ENCODE measurements around the gene LRRC7. TPM values are rescaled to one million over a fixed set of nuclear protein-coding genes. Genes with fewer than 3 reads are reported as not detected.

LRRC7 gene
- total and polyA plus RNA-seq, 2 donors from 2014 or later, result 0.19 to 0.37 TPM

DNA sequence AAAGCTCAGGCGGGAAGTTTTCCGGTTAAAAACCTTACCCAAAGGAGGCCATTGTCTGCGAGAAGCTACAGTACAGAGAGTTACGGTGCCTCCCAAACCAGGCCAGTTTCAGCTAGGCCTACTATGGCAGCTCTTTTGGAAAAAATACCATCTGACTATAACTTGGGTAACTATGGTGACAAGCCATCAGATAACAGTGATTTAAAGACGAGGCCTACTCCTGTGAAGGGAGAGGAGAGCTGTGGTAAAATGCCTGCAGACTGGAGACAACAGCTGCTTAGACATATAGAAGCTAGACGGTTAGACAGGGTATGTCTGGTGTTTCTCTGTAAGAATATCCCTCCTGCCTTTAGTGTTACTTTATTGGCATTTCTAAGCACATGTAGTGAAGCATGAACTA lies 471.8 kb downstream of the LRRC7 start:
- Histone ChIP-seq H3K27ac (ENCODE audit: low read depth in 2 of 2, low read length in 2 of 2) (no peak overlapping the region), H3K9me3 (ENCODE audit: control insufficient read depth in 2 of 3, insufficient read depth in 1 of 3, low read length in 3 of 3) (no peaks in the 10 kb centered on the region), H3K36me3 (ENCODE audit: control insufficient read depth in 2 of 3, insufficient read depth in 3 of 3, low read length in 3 of 3) (no peaks in the 10 kb centered on the region), H3K27me3 (ENCODE audit: control insufficient read depth, insufficient read depth, low read length) (no peaks in the 10 kb centered on the region), H3K9ac (ENCODE audit: low read length in 3 of 3) (no peak overlapping the region), H3K4me1 (ENCODE audit: control insufficient read depth in 2 of 3, insufficient read depth in 2 of 3, low read depth in 1 of 3, low read length in 3 of 3) (peaks cover 0 to 6% (median 0%) of the 10 kb centered on the region in 3 donors), H3K4me3 (ENCODE audit: low read length in 3 of 3) (no peak overlapping the region)
- DNase-seq (no peak), FAIRE-seq (no peak)
- intact Hi-C loops (cut with DNase I), result no loop called here
- TF ChIP-seq, protein P1, sequence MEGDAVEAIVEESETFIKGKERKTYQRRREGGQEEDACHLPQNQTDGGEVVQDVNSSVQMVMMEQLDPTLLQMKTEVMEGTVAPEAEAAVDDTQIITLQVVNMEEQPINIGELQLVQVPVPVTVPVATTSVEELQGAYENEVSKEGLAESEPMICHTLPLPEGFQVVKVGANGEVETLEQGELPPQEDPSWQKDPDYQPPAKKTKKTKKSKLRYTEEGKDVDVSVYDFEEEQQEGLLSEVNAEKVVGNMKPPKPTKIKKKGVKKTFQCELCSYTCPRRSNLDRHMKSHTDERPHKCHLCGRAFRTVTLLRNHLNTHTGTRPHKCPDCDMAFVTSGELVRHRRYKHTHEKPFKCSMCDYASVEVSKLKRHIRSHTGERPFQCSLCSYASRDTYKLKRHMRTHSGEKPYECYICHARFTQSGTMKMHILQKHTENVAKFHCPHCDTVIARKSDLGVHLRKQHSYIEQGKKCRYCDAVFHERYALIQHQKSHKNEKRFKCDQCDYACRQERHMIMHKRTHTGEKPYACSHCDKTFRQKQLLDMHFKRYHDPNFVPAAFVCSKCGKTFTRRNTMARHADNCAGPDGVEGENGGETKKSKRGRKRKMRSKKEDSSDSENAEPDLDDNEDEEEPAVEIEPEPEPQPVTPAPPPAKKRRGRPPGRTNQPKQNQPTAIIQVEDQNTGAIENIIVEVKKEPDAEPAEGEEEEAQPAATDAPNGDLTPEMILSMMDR (IDR thresholded peaks at IDR 0.05; ENCODE audit: borderline replicate concordance, extremely low read depth, insufficient read depth), result no peak

DNA sequence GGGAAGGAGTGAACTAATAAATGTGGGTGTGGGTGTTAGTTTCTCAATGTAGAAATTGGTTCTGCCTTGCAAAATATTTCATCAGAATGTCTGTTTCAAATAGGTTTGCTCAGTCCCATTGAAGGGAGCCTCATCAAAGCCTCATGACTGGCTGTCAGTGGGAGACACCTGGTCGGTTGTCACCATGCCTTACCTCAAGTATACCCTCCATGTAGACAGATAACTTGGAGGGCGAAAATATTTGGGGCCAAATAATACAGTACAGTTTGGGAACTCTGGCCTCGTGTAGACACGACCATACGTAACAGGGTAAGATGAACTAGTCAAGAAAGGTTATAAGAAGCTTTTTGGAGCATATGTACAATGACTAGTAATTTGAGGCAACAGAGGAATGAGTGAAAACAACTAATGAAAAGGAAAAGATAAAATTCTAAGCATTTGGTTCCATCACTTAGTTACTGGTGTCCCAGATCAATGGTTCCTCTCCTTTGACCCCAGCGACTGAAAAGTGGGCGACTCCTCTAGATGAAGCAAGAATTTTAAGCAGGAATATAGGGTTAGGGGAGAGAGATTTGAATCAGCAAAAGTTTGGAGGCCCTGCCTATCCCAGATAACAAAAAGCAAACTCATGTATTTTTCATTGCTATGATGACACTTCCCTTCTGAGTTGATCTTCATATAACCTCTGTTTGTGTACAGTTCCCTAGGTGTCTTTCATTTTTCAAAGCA lies 473.8 kb downstream of the LRRC7 start:
- DNase-seq, result no peak
- Histone ChIP-seq H3K9me3 (ENCODE audit: control insufficient read depth in 2 of 3, insufficient read depth in 1 of 3, low read length in 3 of 3) (no peaks in the 10 kb centered on the region), H3K4me3 (ENCODE audit: low read length in 3 of 3) (no peak overlapping the region), H3K9ac (ENCODE audit: low read length in 3 of 3) (no peak overlapping the region), H3K4me1 (ENCODE audit: control insufficient read depth in 2 of 3, insufficient read depth in 2 of 3, low read depth in 1 of 3, low read length in 3 of 3) (peaks cover 0 to 6% (median 0%) of the 10 kb centered on the region in 3 donors), H3K27ac (ENCODE audit: low read depth in 2 of 2, low read length in 2 of 2) (no peak overlapping the region), H3K36me3 (ENCODE audit: control insufficient read depth in 2 of 3, insufficient read depth in 3 of 3, low read length in 3 of 3) (no peaks in the 10 kb centered on the region), H3K27me3 (ENCODE audit: control insufficient read depth, insufficient read depth, low read length) (no peaks in the 10 kb centered on the region)
- TF ChIP-seq, protein P1 (IDR thresholded peaks at IDR 0.05; ENCODE audit: borderline replicate concordance, extremely low read depth, insufficient read depth), result no peak
- FAIRE-seq, result no peak
- intact Hi-C loops (cut with DNase I), result no loop called here

DNA sequence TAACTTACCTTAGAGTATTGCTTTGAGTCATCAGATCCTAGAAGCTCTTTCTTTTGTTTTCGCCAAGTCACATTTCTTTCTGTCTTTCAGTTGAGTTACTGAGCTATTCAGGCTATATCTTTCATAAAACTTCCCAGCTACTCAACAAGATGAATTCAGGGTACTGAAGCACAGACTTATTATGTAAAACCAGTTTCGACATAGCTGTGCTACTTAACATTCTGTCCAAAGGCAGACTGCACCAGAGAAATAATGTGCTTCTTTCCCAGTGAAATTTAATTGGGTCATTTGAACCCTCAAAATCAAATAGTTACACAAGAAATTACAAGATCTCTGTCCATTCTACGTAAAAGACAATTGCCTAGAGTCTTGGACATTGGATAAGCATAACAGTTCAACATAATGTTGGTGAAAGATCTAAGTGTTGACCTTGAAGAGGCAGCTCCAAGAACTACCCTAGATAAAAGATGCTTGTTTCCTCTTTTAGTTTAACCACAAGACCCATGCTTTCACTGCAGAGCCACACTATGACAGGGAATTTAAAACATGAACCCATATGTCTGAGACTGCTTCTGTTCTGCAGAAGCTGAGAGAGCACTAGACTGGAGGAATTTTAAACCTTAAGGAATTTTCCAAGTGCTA lies 474.5 kb downstream of the LRRC7 start:
- Histone ChIP-seq H3K27ac (ENCODE audit: low read depth in 2 of 2, low read length in 2 of 2) (no peak overlapping the region), H3K4me3 (ENCODE audit: low read length in 3 of 3) (no peak overlapping the region), H3K36me3 (ENCODE audit: control insufficient read depth in 2 of 3, insufficient read depth in 3 of 3, low read length in 3 of 3) (no peaks in the 10 kb centered on the region), H3K9ac (ENCODE audit: low read length in 3 of 3) (no peak overlapping the region), H3K27me3 (ENCODE audit: control insufficient read depth, insufficient read depth, low read length) (no peaks in the 10 kb centered on the region), H3K9me3 (ENCODE audit: control insufficient read depth in 2 of 3, insufficient read depth in 1 of 3, low read length in 3 of 3) (no peaks in the 10 kb centered on the region), H3K4me1 (ENCODE audit: control insufficient read depth in 2 of 3, insufficient read depth in 2 of 3, low read depth in 1 of 3, low read length in 3 of 3) (peaks cover 0 to 6% (median 0%) of the 10 kb centered on the region in 3 donors)
- TF ChIP-seq, protein P1 (IDR thresholded peaks at IDR 0.05; ENCODE audit: borderline replicate concordance, extremely low read depth, insufficient read depth), result no peak
- FAIRE-seq, result no peak
- intact Hi-C loops (cut with DNase I), result no loop called here
- DNase-seq, result no peak
